ENCODE data around the gene FBXO8. TPM values are rescaled to one million over a fixed set of nuclear protein-coding genes. Genes with fewer than 3 reads are reported as not detected.
"Not testable (repeated sequence)": the region's sequence is repeated elsewhere in the genome, so short reads cannot be mapped to it uniquely, and the experiment has no call there.

FBXO8 gene
- total RNA-seq, 1 experiment from 2014 or later = 16.7 TPM

DNA sequence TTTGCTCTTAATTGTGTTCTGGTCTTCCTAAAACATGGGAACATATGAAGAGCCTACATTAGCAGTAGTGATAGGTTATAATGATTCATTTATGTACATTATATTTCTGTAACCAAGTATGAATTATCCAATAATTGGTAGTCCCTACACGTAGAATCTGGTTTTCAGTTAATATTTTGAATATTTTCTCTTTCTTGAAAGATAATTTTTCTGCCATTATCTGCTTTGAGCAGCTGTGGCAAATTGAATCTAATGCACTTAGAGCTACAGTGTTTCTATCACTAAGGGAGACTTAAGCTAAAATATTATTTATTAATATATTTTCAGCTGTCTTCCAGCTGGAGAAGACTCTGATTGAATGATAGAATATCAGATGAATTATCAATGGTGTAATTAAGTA is 21.2 kb upstream of the FBXO8 start:
- no peak for DNase-seq
- Histone ChIP-seq H3K79me2 (ENCODE audit: low read depth) (no peaks in the 10 kb centered on the region), H3K36me3 (ENCODE audit: low read depth) (no peaks in the 10 kb centered on the region), H3K27me3 (ENCODE audit: insufficient read depth, low read depth) (no peaks in the 10 kb centered on the region), H3K27ac (no peak overlapping the region), H4K20me1 (ENCODE audit: insufficient read depth) (no peaks in the 10 kb centered on the region), H3F3A (ENCODE audit: insufficient read depth, low read depth) (no peaks in the 10 kb centered on the region), H3K9me3 (ENCODE audit: insufficient read depth, low read depth) (no peaks in the 10 kb centered on the region), H3K4me3 (no peak overlapping the region), H3K9me2 (ENCODE audit: insufficient read depth) (no peaks in the 10 kb centered on the region), H3K4me2 (no peak overlapping the region), H3K4me1 (replicated peaks; ENCODE audit: insufficient read depth) (no peaks in the 10 kb centered on the region), H2AFZ (no peak overlapping the region)
- no TSS peak for BruUV-seq (replicated peaks)
- intact Hi-C loops (cut with micrococcal nuclease; ENCODE audit: unreplicated experiment) = no loop called here
- no peak for TF ChIP-seq EZH2 (IDR thresholded peaks at IDR 0.05; ENCODE audit: low read depth)
- TF ChIP-seq, protein P1, sequence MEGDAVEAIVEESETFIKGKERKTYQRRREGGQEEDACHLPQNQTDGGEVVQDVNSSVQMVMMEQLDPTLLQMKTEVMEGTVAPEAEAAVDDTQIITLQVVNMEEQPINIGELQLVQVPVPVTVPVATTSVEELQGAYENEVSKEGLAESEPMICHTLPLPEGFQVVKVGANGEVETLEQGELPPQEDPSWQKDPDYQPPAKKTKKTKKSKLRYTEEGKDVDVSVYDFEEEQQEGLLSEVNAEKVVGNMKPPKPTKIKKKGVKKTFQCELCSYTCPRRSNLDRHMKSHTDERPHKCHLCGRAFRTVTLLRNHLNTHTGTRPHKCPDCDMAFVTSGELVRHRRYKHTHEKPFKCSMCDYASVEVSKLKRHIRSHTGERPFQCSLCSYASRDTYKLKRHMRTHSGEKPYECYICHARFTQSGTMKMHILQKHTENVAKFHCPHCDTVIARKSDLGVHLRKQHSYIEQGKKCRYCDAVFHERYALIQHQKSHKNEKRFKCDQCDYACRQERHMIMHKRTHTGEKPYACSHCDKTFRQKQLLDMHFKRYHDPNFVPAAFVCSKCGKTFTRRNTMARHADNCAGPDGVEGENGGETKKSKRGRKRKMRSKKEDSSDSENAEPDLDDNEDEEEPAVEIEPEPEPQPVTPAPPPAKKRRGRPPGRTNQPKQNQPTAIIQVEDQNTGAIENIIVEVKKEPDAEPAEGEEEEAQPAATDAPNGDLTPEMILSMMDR (conservative IDR thresholded peaks at IDR 0.05) = no peak
- ChIA-PET CTCF (no interaction called here), POLR2A (ENCODE audit: unreplicated experiment) (no interaction called here)

DNA sequence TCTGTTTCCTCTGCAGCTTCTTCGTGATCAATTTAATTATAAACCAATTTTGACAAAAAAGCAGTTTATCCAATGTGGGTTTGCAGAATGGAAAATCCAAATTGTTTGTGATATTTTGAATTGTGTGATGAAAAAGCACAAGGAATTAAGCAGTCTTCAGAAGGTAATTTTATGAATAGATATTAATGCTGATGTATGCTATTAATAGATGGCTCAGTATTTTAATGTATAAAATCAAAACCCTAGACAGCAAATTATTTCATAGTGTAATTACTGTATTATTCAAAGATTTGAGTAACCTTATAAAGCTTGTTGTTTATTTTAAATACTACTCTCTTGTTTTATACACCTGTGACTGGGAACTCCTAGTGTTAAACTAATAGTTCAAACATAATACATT is 20.2 kb upstream of the FBXO8 start:
- Histone ChIP-seq H3K9me3 (ENCODE audit: insufficient read depth, low read depth) (no peaks in the 10 kb centered on the region), H3K79me2 (ENCODE audit: low read depth) (no peaks in the 10 kb centered on the region), H3K4me1 (replicated peaks; ENCODE audit: insufficient read depth) (no peaks in the 10 kb centered on the region), H3K27ac (no peak overlapping the region), H3K27me3 (ENCODE audit: insufficient read depth, low read depth) (no peaks in the 10 kb centered on the region), H3K4me2 (no peak overlapping the region), H3K36me3 (ENCODE audit: low read depth) (no peaks in the 10 kb centered on the region), H3K9me2 (ENCODE audit: insufficient read depth) (no peaks in the 10 kb centered on the region), H3F3A (ENCODE audit: insufficient read depth, low read depth) (no peaks in the 10 kb centered on the region), H2AFZ (no peak overlapping the region), H4K20me1 (ENCODE audit: insufficient read depth) (no peaks in the 10 kb centered on the region), H3K4me3 (no peak overlapping the region)
- ChIA-PET CTCF (no interaction called here), POLR2A (ENCODE audit: unreplicated experiment) (no interaction called here)
- intact Hi-C loops (cut with micrococcal nuclease; ENCODE audit: unreplicated experiment) = no loop called here
- TF ChIP-seq, protein P1 (conservative IDR thresholded peaks at IDR 0.05) = no peak
- no peak for TF ChIP-seq EZH2 (IDR thresholded peaks at IDR 0.05; ENCODE audit: low read depth)
- BruUV-seq (replicated peaks) = no TSS peak
- DNase-seq = no peak

DNA sequence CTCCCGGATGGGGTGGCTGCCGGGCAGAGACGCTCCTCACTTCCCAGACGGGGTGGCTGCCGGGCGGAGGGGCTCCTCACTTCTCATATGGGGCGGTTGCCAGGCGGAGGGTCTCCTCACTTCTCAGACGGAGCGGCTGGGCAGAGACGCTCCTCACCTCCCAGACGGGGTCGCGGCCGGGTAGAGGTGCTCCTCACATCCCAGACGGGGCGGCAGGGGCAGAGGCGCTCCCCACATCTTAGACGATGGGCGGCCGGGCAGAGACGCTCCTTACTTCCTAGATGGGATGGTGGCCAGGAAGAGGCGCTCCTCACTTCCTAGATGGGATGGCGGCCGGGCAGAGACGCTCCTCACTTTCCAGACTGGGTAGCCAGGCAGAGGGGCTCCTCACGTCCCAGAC is 11.7 kb upstream of the FBXO8 start:
- H3K9me2 ChIP-seq (ENCODE audit: insufficient read depth); POLR2A ChIA-PET (ENCODE audit: unreplicated experiment); H3K27me3 ChIP-seq (ENCODE audit: insufficient read depth, low read depth); H3K4me3 ChIP-seq; H3K36me3 ChIP-seq (ENCODE audit: low read depth); H4K20me1 ChIP-seq (ENCODE audit: insufficient read depth); CTCF ChIA-PET; H3K79me2 ChIP-seq (ENCODE audit: low read depth); intact Hi-C loops (cut with micrococcal nuclease; ENCODE audit: unreplicated experiment); DNase-seq; BruUV-seq (replicated peaks); H2AFZ ChIP-seq; H3K27ac ChIP-seq; H3K9me3 ChIP-seq (ENCODE audit: insufficient read depth, low read depth); H3K4me2 ChIP-seq; H3K4me1 ChIP-seq (replicated peaks; ENCODE audit: insufficient read depth); H3F3A ChIP-seq (ENCODE audit: insufficient read depth, low read depth): not testable (repeated sequence)

DNA sequence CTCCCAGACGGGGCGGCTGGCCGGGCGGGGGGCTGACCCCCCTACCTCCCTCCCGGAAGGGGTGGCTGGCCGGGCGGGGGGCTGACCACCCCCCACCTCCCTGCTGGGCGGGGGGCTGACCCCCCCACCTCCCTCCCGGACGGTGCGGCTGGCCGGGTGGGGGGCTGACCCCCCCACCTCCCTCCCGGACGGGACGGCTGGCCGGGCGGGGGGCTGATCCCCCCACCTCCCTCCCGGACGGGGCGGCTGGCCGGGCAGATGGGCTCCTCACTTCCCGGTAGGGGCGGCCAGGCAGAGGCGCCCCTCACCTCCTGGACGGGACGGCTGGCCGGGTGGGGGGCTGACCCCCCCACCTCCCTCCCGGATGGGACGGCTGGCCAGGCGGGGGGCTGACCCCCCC is 11.2 kb upstream of the FBXO8 start:
- H3K79me2 ChIP-seq (ENCODE audit: low read depth); H3K4me1 ChIP-seq (replicated peaks; ENCODE audit: insufficient read depth); BruUV-seq (replicated peaks); H3K4me3 ChIP-seq; H2AFZ ChIP-seq; H3K36me3 ChIP-seq (ENCODE audit: low read depth); intact Hi-C loops (cut with micrococcal nuclease; ENCODE audit: unreplicated experiment); H3K4me2 ChIP-seq; H3K27me3 ChIP-seq (ENCODE audit: insufficient read depth, low read depth); H4K20me1 ChIP-seq (ENCODE audit: insufficient read depth); H3F3A ChIP-seq (ENCODE audit: insufficient read depth, low read depth); H3K27ac ChIP-seq; H3K9me2 ChIP-seq (ENCODE audit: insufficient read depth); CTCF ChIA-PET; DNase-seq; POLR2A ChIA-PET (ENCODE audit: unreplicated experiment); H3K9me3 ChIP-seq (ENCODE audit: insufficient read depth, low read depth): not testable (repeated sequence)
